HG02642 (cell line): ENCODE results near the gene FOXD1.
"Not testable (repeated sequence)": the region's sequence is repeated elsewhere in the genome, so short reads cannot be mapped to it uniquely, and the experiment has no call there.

Experiments
- ATAC-seq: cut with Tn5 transposase; IDR thresholded peaks from one replicate; pipeline ENCODE4 v1.9.1; 2021; ENCODE audit warnings: mild to moderate bottlenecking; ENCODE audit not compliant: unreplicated experiment, poor library complexity

The FOXD1 gene

GRCh38 chr5:73419465-73420390, 28.8 kb downstream of the FOXD1 start:
- ATAC-seq, result no peak

- ATAC-seq, result no peak
Measured at GRCh38 chr5:73419117-73419464, 29.5 kb downstream of the FOXD1 start.

GRCh38 chr5:73418244-73418691, 30.3 kb downstream of the FOXD1 start:
- ATAC-seq, result no peak

GRCh38 chr5:73417303-73418034, 31.1 kb downstream of the FOXD1 start:
- ATAC-seq, result no peak

- ATAC-seq, result no peak
Measured at GRCh38 chr5:73415617-73416016, 33.0 kb downstream of the FOXD1 start.

- no peak for ATAC-seq
Measured at GRCh38 chr5:73415171-73415570, 33.4 kb downstream of the FOXD1 start.

GRCh38 chr5:73412597-73412988, 36.0 kb downstream of the FOXD1 start:
- no peak for ATAC-seq

- ATAC-seq, result no peak
Measured at GRCh38 chr5:73411936-73412596, 36.5 kb downstream of the FOXD1 start.

GRCh38 chr5:73409927-73410326, 38.6 kb downstream of the FOXD1 start:
- ATAC-seq, result not testable (repeated sequence)

GRCh38 chr5:73405691-73406090, 42.9 kb downstream of the FOXD1 start:
- no peak for ATAC-seq

- no peak for ATAC-seq
Measured at GRCh38 chr5:73399775-73400174, 48.8 kb downstream of the FOXD1 start.
